Stromal cell of bone marrow (primary cell): ENCODE data around the gene ANKRD9.

Experiments used
- DNase-seq: peaks from one replicate; pipeline ENCODE4 v3.0.0-alpha.2; 2012; ENCODE audit warnings: low read depth

The ANKRD9 gene

GRCh38 chr14:102512793-102513300, 3.3 kb upstream of the ANKRD9 start:
- DNase-seq: no peak

DNA sequence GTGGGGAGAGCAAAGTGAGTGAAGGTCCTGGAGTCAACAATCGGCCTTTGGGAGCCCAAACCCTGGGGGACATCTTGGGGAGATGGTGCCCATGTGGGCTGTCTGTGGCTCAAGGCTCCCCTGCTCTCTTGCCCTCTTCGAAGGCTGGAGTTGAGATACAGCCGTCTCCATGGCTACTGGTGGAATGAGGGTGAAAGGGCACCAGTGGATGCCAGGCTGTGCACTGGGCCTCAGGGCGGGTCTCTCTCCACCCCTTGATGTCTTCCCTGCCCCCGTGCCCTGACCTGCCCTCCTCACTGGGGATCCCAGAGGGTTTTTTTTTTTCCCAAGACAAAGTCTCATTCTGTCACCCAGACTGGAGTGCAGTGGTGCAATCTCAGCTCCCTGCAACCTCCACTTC, 2.0 kb upstream of the ANKRD9 start:
- DNase-seq: no peak

GRCh38 chr14:102510616-102511520, 1.3 kb upstream of the ANKRD9 start:
- DNase-seq: no peak

- no peak for DNase-seq
Observed at GRCh38 chr14:102508774-102509745, 516 bp downstream of the ANKRD9 start.

GRCh38 chr14:102508410-102508773, 1.2 kb downstream of the ANKRD9 start:
- DNase-seq: no peak

DNA sequence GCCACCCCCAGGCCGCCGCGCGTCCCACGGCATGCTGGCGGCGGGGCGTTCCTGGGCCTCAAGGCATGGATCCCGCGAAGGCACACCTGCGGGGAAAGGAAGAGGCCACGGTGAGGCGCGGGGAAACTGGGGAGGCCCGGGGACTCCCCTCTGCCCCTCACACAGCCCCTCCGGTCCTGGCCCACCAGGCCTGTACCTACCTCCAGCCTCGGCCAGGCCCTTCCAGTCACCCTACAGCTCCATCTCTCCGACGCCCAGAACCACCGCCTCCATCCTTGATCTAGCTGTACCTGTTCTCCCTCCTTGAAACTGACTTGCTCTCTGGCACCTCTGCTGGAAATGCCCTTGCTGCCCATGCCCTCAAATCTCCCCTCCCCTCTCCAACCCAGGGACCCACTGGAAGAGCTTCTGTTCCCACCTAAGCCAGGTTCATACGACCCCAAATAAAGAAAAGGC, 1.7 kb downstream of the ANKRD9 start:
- DNase-seq: no peak

GRCh38 chr14:102507081-102507856, 2.3 kb downstream of the ANKRD9 start:
- DNase-seq: no peak

DNA sequence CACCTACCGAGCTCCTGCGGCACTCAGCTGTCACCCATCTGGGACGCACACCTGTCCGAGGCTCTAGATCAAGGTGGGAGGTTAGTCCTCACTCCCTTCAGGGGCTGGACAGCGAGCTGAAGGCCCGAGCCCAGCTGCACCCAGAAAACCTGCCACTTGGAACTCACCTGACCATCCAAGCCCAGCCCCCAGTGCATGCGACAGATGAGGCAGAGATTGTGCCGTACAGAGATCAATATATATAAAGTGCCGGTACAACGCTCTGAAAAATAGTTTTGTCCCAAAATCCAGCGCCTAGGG, 3.0 kb downstream of the ANKRD9 start:
- DNase-seq: no peak

- no peak for DNase-seq
Observed at GRCh38 chr14:102505775-102506625, 3.6 kb downstream of the ANKRD9 start.

- DNase-seq: no peak
Observed at GRCh38 chr14:102505000-102505619, 4.5 kb downstream of the ANKRD9 start.

DNA sequence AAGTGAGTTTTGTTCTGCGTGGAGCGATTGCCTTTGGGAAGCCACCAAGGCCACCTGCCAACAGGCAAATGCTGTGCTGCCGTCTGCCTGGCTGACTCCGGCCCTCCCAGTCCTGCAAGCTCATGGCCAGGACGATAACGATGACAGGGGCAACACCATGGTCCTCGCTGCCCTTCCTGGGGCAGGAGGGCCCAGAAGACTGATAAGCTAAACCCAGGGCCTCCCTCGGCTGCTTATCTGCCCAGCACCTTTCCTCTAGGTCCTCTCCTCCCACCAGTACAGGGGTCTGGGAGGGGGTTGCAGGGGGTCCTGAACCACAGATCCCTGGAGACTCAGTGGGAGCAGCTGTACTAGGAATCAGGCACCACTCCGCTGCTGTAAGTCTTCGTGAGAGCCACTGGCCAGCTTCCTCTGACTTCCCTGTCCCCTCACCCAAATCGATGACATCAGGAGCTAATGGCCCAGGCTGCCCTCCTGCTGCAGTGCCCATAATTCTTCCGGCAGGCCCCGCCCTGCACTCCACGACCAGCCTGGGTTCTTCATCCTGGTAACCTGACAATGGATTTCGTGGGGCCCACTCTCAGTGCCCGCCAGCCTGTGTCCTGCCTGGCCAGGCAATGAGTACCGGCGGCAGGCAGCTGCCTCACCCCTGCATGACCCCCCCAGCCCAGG, 5.1 kb downstream of the ANKRD9 start:
- DNase-seq: no peak

- no peak for DNase-seq
Observed at GRCh38 chr14:102503641-102504327, 5.8 kb downstream of the ANKRD9 start.

DNA sequence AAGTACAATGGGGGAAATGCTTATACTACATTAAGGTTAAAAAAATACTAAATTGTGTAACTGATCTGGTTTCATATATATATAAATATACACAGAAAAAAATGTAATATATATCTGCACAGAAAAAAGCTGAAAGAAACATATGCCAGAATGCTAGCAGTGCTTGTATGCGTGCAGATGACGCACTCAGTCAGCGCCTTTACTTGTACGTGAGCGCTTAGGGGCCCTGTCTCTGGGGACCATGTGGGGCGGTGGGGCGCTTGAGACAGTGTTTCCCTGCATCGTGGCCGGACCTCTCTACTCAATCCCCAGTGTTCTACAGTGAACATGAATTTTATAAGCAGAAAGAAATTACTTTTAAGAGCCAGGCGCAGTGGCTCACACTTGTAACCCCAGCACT, 7.0 kb downstream of the ANKRD9 start:
- DNase-seq: no peak

DNA sequence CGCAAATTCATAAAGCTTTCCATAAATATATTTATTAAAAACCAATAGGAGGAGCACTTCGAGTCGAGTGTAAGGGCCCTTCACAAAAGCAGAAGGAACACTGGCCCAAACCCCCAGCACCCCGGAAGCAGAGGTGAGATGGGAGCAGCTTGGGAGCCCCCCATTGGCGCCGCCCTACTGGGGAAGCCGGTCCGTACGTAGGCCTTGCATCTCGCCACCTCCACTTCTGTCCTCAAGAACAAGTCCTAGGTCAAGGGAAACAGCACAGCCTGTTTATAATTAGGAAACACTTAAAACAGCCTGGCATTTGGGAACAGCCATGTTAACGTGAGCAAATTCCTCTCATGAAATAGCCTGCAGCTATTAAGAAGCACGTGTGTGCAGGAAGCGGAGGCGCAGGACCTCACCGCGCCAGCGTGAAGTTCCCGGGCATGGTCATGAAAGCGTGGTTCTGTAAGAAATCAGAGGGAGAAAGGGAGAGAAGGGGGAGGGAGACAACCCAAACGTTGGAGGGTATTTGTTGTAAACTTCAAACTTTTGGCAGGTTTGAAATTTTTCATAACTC, 7.7 kb downstream of the ANKRD9 start:
- DNase-seq: no peak

GRCh38 chr14:102500713-102501112, 8.9 kb downstream of the ANKRD9 start:
- no peak for DNase-seq

- peak; percentile 73 for DNase-seq
Observed at GRCh38 chr14:102500158-102500662, 9.4 kb downstream of the ANKRD9 start.

DNA sequence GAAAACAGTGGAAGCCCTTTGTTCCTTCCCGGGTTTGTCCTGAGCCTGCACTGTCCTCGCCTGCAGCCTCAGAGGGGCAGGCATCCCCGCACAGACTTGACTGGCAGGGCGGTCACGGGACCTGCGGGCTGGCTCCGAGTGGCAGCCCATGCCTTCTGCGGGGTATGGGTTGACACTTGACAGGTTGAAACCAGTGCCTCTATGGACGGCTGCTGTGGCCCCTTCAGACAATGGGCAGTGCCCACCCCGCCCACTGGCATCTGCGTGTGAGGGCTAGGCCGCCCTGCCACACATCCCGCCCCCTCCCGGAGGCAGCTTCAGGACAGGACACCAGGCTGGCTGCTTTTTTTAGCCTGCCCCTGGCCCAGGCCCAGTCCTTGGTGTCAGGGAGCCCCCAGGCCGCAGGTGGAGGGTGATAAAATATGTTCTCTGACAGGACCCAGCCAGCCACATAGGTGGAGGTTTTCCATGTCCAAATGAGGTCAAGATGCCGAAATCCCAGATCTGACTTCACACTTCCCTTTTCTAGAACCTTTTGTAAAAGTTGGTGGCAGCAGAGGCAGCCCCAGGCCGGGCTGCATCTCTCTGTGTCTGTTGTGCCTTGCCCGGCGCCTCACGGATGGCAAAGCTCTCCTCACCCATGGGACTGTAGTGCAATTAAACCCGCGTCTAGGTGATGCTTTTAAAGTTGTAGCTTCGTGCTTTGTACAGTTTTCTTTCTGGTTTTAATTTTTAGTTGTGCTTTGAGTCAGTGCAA, 10.0 kb downstream of the ANKRD9 start:
- no peak for DNase-seq

GRCh38 chr14:102498678-102499265, 10.8 kb downstream of the ANKRD9 start:
- DNase-seq: no peak
